ACHN (cell line): ENCODE measurements around the gene PRKAR1B.
"Not testable (repeated sequence)": the region's sequence is repeated elsewhere in the genome, so short reads cannot be mapped to it uniquely, and the experiment has no call there.

Experiments
- DNase-seq: peaks from one replicate; pipeline ENCODE4 v3.0.0-alpha.2; 2015
- in situ Hi-C: cut with HindIII; loops from 2 replicates; pipeline ENCODE4 v1.10.0; 2017; ENCODE audit warnings: low sequenced_read_pairs, low pct_ligation_motif_present, low pct_unique_long_range_greater_than_20kb

The PRKAR1B gene

DNA sequence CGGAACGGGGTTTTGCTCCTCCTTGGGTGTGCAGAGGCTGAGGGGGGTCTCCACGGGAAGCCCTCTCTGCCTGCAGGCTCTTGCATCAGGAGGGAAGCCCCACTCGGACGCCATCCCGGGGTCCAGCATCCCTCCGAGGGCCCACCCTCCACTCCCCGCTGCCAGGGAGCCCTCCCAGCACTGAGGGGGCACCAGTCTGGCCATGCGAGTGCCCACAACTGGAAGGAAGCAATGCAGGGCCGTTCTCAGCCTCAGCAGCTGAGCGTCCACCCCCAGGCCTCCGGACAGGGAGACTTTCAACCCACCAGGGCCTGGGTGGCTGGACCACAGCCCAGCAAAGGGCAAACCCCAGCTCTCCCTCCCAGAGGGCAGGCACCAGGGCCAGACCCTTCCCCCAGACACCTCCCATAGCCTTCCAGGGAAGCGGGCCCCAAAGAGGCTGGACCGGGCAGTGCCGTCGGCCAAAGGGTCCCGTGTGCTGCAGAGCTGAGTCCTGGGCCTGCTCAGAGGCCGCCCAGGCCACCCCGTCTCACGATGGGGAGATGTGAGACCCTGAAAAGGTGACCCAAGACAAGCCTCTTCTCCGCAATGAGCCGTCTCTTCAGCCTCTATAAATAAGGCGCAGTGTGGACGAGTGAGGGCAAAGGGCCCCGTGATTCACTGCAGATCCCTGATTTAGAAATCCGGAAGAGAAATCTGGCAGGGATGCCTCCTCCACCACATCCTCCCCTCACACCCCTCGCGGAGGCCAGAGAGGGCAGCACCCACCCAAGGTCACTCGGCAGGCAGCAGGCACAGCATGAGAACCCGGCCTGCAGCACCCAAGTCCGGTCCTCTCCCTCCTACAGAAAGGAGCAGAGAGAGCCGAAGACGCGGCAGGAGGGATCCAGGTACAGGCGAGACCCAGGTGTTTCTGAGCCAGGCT lies 82.4 kb downstream of the PRKAR1B start:
- in situ Hi-C loops = no loop called here
- no peak for DNase-seq

DNA sequence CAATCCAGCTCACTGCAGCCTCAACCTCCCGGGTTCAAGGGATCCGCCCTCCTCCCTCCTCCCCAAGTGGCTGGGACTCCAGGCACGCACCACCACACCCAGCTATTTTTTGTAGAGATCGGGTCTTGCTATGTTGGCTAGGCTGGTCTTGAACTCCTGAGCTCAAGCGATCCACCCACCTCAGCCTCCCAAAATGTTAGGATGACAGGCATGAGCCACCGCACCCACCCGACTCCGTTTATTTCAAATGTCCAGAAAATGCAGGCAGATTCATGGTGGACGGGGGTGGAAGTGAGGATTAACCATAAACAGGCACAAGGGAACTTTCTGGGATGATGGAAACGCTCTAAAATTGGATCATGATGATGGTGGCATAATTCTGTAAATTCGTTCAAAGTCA lies 85.1 kb downstream of the PRKAR1B start:
- in situ Hi-C loops = no loop called here
- DNase-seq = no peak

DNA sequence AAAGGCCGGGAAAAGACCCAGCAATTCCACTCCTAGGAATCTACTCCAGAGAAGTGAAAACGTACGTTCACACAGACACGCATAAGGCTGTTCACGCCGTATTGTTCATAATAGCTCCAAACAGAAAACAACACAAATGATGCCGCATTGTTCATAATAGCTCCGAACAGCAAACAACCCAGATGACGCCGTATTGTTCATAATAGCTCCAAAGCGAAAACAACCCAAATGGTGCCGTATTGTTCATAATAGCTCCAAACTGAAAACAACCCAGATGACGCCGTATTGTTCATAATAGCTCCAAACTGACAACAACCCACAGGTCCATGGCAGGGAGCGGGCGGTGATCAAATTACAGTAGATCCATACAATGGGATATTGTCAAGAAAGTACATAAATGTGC lies 85.8 kb downstream of the PRKAR1B start:
- in situ Hi-C loops = no loop called here
- DNase-seq = no peak

DNA sequence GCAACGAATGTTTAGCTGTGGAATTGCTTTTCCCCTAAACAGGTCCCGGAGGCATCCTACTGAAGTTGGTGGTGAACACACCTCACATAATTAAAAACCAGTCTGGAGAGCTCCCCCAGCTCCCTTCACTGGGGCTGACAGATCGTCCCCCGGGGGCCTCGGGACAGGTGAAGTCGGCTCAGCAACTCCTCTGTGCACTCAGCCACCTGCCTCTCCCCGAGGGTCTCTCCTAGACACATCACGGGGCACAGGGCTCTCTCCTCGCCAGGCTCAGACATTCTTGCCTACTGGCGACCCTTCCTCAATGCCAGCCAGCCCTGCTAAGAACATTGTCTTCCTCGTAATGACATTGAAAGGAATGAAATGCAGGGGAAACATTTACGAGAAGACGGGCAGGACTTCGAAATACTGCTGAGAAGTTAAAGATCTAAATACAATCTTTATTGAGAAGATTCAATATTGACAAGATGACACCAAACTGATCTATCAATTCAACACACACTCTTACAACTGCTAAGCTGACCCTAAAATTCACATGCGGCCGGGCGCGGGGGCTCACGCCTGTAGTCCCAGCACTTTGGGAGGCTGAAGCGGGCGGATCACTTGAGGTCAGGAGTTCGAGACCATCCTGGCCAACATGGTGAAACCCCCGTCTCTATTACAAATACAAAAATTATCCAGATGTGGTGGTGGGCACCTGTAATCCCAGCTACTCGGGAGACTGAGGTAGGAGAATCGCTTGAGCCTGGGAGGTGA lies 88.6 kb downstream of the PRKAR1B start:
- no peak for DNase-seq
- in situ Hi-C loops = no loop called here

DNA sequence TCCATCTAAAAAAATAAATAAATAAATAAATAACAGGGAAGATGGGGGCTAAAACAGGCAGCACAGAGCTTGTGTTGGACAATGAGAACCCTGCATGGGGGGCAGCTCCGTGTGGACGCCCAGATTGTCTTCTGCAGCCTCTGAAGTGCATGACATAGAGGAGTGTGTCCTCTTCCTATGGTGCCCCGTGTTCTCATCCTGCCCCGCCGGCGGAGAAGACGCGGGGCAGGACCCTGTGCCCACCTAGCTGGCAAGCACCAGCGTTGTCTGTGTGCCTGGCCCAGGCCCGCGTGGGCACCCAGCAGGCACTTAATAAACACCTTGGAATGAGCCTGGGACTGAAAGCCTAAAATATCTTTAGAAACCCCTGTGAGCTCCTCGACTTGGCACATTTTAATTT lies 89.3 kb downstream of the PRKAR1B start:
- no peak for DNase-seq
- in situ Hi-C loops = no loop called here

GRCh38 chr7:636396-636795 lies 90.7 kb downstream of the PRKAR1B start:
- in situ Hi-C loops = no loop called here

GRCh38 chr7:635687-636382 lies 91.2 kb downstream of the PRKAR1B start:
- DNase-seq, in situ Hi-C loops: not testable (repeated sequence)

More at GRCh38 chr7:636396-636795, 90.7 kb downstream of the PRKAR1B start:
- DNase-seq = peak; percentile 33

DNA sequence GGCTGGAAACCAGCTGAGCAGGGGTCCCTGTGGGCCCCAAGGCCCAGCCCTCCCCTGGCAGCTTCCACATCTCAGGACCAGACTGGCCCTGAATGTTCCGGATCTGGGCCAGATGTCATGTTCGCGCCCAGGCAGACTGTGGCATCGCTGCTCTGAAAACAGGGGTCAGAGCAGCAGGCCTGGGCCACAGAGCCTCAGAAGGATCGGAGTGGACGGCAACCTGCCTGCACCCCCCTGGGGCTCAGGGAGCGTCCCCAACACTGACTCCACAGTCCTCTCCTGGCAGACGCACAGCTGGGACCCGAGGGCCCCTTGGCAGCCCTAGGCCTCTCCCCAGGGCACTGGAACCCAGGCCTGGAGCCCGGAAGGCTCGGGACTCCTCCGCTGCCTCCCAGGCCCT lies 91.9 kb downstream of the PRKAR1B start:
- in situ Hi-C loops = no loop called here
- DNase-seq = no peak

GRCh38 chr7:633381-634018 lies 93.6 kb downstream of the PRKAR1B start:
- in situ Hi-C loops = no loop called here
- no peak for DNase-seq

GRCh38 chr7:632831-633210 lies 94.3 kb downstream of the PRKAR1B start:
- in situ Hi-C loops = no loop called here

GRCh38 chr7:631964-632830 lies 94.9 kb downstream of the PRKAR1B start:
- in situ Hi-C loops = no loop called here

More at GRCh38 chr7:632831-633210, 94.3 kb downstream of the PRKAR1B start:
- DNase-seq = no peak

DNA sequence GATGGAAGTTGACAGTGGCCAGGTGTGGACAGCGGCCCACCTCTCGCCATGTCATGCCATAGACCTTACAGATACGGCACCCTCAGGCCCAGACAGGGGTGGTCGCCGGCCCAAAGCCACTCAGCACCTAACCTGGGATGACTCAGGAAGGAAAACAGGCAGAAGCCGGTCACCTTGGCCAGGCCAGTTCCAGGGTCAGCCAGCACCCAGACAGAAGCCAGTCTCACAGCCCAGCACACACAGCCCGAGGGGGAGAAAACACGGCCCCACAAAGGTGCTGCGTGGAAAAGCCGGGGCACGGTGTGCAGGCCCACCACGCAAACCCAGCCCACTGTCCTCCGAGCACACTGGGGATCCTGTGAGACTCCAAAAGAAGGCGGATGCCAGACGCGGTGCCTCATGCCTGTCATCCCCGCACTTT lies 95.8 kb downstream of the PRKAR1B start:
- DNase-seq = no peak
- in situ Hi-C loops = no loop called here

More at GRCh38 chr7:631964-632830, 94.9 kb downstream of the PRKAR1B start:
- no peak for DNase-seq

- DNase-seq = no peak
- in situ Hi-C loops = no loop called here
Observed at GRCh38 chr7:630539-630938, 96.5 kb downstream of the PRKAR1B start.

GRCh38 chr7:630111-630511 lies 97.0 kb downstream of the PRKAR1B start:
- in situ Hi-C loops = no loop called here
- DNase-seq = no peak

GRCh38 chr7:628826-629225 lies 98.3 kb downstream of the PRKAR1B start:
- no peak for DNase-seq
- in situ Hi-C loops = no loop called here

DNA sequence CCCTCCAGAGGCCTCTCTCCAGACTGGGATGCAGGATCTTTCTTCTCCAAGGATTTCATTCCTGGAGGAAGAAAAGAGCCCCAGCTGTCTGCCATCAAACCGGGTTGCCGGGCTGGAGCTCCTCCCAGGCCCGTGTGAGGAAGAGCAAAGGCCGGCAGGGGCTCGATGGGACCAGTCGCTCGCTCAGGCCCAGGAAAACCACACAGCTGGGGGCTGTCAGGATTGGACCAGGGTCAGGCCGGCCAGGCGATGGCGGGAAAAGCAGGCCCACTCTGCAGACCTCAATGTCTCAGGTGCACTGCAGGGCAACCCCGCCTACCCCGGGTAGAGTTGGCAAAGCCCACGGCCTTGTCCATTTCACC lies 98.7 kb downstream of the PRKAR1B start:
- in situ Hi-C loops = no loop called here
- DNase-seq = no peak

- in situ Hi-C loops = no loop called here
- DNase-seq = no peak
Observed at GRCh38 chr7:627661-628401, 99.2 kb downstream of the PRKAR1B start.
